GM18909 (cell line): ENCODE data around the gene CASP12.

Experiments used
- ATAC-seq: cut with Tn5 transposase; IDR thresholded peaks from one replicate; pipeline ENCODE4 v1.9.1; 2021; ENCODE audit warnings: mild to moderate bottlenecking; ENCODE audit not compliant: unreplicated experiment, poor library complexity

The CASP12 gene

GRCh38 chr11:104841973-104842525, 56.2 kb downstream of the CASP12 start:
- ATAC-seq: no peak

DNA sequence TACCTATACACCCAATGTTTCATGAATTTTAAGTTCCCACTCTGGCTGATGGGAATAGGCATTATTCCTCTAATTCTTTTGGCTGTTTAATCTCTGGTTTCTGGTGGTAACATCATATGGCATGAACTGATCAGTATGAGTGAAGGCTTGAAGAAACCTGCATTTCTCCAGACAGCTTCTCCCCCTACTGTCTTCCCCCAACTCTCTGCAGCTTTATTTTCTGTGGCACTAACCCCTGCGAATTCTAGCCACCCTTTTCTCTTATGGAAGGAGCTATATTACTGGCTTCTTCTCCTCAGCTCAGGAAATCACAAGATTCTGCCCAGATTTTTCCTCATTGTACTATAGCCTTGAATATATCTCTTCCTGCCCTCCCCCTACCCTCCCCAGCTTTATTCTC, 57.1 kb downstream of the CASP12 start:
- ATAC-seq: no peak

DNA sequence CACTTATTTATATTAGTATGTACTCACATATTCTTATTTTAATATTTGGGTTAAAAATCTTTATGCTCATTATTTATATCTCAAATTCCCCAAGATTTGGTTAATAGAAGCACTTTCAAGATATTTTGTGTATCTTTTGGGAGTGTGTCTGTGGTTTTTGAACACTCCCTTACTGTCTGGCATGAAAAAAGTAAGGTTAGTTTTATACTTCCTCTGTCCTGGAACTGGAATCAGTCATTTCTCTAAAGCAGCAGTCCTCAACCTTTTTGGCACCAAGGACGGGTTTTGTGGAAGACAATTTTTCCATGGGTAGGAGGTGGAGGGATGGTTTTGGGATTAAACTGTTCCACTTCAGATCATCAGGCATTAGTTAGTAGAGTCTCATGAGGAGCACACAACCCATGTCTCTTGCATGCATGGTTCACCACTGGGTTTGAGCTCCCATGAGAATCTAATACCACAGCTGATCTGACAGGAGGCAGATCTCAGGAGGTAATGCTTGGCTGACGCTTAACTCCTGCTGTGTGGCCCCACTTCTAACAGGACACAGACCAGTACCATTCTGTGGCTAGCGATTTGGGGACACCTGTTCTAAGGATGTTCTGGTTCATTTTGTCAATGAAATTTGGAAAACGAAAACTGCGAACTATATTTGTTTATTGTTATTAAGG, 60.2 kb downstream of the CASP12 start:
- no peak for ATAC-seq

- no peak for ATAC-seq
Measured at GRCh38 chr11:104836691-104837090, 61.6 kb downstream of the CASP12 start.
